CD4-positive, alpha-beta T cell treated with Interleukin-2 at 100 ng/mL for 4 hours (primary cell): ENCODE data around the gene OR7G2.

Experiments
- DNase-seq: peaks from one replicate; pipeline ENCODE4 v3.0.0-alpha.2; 2020; ENCODE audit warnings: low spot score

OR7G2 gene

DNA sequence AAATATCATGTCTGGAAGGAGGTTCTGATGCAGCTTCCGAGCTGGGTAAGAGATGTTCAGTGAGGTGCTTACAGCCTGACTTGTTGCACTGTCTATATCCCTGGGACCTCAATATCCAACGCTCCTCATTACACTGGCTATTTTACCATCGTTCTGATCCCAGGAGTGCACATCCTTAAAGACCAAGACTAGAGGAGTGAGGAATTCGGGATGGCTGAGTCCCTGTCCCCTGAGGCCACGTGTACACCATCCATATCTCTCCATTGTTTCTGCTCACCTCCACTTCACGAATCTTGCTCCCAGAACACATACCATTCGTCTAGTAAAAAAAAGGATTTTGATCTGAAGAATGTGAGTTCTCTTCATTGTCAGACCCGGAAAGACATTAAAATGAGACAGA lies at the start of gene OR7G2:
OR7G2 (minus strand) TSS at position 101 of the 400 bp plus-strand sequence. CDS start 4,232 bp downstream, outside the sequence.
- no peak for DNase-seq

DNA sequence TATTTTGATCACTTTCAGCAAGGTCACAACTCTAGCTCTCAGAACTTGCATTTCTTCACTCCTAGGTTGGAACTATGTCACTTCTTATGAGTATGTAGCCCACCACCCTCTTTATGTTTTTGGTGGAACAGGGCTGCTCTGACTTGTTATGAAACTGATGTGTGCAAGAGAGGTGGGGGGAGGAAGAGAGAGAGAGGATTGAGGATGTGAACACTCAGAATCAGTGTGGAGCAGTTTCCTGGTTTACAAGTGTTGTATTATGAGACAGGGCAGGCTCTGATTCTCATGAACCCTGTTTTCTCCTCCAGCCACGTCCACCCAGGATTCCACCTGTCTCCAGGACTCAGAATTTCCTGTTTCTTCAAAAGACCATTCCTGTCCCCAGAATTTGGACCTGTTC lies 49.0 kb upstream of the OR7G2 start:
- DNase-seq, result no peak

DNA sequence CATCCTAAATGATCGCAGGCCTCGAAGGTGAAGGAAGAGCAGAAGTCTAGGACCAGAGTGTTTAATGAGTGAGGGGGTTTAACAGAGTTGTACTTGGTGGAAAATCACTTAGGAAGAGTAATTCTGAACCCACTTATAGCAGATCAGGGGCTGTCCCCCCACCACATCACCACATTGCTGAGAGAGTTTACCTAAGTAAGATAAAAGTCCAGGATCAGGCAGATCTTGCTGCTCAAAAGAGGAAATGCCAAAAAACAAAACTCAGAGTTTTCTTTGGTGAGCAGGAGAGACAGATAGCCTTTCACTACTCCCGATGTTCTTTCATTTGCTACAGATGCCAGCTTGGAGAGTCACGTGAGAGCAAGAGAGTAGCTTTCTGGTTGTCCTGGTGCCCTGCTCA lies 48.3 kb upstream of the OR7G2 start:
- no peak for DNase-seq

DNA sequence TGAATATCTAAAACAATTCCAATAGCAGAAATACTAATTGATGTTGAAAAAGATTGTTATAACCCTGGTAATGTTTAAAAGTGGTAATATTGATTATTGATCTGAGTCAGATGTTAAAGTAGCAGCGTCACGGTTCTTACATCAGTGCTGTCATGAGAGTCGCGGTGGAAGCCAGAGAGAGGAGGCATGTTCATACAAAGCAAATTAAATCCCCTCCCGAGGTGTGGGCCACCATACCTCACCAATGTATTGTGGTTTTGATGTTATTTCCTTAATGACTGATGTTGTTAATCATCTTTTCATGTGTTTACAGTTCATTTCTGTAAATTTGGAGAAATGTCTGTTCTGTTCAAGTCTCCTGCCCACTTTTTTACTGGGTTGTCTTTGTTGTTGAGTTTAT lies 44.1 kb upstream of the OR7G2 start:
- peak; percentile 28 for DNase-seq

DNA sequence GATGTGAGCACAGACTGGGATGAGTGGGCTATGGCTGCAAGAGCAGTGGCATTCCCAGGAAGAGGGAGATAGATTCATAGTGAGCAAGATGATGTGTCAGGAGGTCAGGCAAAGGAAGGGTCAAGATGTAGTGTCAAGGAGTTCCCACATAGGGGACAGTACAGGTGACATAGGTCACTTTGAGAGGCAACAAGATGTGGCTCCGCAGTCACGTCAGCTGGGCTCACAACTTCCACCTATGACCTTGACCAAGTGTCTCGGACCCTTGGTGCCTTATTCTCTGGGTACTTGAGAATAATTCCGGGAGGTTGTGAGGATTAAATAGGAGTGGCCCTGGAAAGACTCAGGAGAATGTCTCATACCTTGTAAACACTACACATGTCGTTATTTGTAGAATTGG lies 43.4 kb upstream of the OR7G2 start:
- no peak for DNase-seq

DNA sequence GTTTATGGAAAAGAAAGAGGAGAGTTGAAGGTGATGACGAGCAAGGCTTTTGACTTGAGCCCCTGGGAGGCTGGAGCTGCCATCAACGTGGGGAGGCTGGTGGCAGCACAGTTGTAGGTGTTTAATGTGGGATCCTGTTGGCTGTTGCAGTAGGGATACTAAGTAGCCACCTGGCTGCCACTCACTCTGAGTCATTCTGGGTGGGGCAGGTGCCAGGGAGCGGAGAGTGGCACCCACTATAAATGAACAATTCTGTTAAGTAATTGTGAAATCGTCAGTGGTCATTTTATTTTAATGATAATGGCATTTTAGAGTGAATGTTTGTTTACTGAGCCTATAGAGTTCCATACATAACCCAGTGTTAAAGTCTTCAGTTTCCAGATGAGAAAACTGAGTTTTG lies 42.7 kb upstream of the OR7G2 start:
- DNase-seq, result no peak

DNA sequence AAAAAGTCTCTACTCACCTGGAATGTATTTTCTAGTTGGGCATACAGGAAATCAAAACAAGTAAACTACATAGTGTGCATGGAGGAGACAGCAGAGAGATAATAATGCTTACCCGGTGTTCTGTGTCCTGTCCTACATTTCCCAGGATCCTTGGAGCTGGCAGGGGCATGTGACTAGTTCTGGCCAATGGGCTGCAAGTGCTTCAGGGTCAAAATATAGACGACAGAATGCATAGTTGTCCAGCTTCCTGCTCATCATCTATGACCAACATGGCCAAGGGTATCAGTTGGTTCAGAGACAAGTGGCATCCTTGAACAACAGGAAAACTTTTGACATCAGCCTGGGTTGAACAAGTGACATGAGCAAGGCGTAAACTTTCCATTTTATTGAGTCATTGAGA lies 41.4 kb upstream of the OR7G2 start:
- DNase-seq, result no peak

DNA sequence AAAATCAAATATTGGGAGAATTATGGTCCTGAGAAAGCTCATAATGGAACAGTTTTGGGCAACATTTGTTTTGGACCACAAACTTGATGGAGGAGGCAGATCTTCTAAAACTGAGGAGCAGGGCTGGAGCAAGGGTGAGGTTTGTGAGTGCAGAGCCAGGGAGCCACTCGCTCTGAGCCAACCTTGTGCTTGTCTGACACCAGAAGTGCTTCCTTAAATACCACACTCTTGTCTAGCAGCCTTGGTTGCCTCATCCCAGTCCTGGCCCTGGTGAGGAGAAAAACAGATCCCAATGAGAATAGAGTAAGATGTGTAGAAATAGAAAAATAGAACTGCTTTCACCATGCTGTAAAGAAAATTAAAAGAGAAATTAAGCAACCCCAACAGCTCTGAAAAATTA lies 39.6 kb upstream of the OR7G2 start:
- no peak for DNase-seq

DNA sequence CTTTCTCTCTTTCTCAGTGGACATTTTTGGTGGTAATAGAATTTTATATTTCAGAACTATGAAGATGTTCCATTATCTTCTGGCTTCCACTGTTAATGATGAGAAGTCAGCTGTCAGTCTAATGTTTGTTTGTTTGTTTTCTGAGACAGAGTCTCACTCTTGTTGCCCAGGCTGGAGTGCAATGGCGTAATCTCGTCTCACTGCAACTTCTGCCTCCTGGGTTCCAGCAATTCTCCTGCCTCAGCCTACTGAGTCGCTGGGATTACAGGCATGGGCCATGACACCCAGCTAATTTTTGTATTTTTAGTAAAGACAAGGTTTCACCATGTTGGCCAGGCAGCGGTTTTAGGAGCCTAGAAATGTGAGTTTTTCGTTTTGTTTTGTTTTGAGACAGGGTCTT lies 37.6 kb upstream of the OR7G2 start:
- no peak for DNase-seq

DNA sequence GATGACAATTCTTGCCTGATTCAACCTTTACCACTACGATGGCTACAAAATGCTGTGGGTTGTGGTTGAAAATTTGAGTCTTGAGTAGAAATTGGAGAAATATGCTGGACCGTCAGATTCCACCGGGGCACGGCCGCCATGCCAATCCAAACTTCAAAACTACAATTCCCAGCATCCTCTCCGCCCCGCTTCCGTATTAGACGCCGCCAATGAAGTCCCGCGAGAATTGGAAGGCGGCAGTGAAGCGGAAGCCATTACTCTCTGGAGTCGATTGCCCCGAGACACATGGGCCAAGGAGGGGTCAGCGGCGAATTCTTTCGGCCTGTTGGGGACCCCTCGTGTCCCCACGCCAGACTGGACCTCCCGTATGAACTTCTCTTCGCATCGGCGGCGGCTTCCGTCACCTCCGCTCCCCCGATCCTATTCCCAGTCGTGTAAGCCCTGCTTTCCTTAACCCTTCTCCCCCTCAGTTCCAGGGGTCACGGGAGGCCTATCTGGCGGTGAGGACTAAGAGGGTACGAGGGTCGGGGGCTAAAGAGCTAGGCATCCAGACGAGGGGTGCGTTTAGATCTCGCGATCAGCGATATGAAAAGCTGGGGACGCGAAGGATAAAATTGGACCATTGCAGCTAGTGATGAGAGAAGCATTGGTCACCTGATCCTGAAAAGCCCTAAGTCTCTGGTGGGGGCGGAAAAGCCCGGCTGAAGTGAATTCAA lies 33.0 kb upstream of the OR7G2 start, which contains the start of gene ZNF317:
ZNF317 (plus strand) TSS at position 239 of the 716 bp plus-strand sequence. CDS start 15,620 bp downstream, outside the sequence.
- DNase-seq, result peak; percentile 92

DNA sequence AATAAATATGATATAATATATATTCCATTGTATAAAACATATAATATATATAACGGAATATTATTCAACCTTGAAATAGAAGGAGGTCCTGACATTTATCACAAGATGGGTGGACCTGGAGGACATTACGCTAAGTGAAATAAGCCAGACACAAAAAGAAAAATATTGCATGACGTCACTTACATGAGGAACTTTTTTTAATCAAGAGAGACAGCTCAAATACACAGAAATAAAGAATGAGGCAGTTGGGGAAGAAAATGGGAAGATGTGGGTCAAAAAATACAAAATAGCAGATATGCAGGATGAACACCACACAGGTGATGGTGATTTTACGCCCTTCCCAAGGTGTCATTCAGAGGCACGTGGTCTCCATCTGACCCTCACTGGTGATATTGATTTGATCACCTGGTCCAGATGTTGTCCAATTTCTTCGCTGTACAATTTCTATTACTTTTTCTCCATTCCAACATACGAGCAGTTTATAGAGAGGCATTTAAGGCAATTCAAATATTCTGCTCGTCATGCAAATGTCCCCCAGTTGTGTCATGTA lies 32.4 kb upstream of the OR7G2 start:
- no peak for DNase-seq

DNA sequence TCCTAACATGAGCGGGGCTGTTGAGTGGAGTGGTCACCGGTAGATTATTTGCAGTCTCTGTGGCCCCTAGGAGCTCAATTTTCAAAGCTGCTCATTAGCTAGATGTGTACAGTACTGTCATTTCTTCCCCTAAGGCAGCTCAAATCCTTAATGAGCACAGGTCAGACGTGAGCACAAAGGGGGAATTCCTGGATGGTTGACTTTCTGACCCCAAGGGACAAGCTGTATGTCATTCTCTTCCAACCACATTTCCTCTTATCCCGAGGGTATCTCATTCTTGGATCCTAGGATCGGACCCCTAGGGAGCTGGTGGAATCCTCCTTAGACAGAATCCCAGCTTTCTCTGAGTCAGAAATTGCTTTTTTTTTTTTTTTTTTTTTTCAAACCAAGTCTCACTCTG lies 25.1 kb upstream of the OR7G2 start:
- DNase-seq, result no peak

DNA sequence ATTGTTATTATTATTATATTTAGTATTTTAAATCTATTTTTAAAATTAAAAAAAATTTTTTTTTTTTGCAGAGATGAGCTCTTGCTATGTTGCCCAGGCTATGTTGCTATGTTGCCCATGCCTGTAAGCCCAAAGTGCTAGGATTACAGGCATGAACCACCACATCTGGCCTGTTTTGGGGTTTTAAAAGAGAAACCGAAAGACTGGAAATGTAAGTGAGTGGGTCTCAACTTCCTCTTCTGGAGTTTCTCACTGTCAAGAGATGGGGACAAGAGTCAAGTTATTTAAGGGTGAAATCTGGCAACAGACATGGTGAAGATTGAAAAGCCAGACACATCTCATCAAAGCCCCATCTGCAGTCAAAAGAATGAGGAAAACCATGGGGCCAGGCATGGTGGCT lies 23.7 kb upstream of the OR7G2 start:
- no peak for DNase-seq

DNA sequence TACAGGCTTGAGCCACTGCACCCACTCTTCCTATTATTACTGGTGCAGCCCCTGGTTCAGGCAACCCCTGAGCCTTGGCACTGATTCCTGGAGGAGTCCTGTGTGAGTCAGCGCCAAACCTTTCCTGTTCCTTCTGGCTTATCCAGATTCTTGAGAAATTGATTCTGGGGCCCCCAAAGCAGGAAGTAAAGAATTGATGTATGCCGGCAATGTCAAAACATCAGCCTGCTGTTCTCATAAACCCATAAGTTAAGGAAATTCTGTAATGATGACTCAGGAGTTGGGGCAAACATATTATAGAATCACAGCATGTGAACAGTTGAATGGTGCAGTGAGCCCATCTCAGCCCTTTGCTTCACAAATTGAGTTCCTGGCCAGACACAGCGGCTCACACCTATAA lies 20.9 kb upstream of the OR7G2 start:
- DNase-seq, result no peak

DNA sequence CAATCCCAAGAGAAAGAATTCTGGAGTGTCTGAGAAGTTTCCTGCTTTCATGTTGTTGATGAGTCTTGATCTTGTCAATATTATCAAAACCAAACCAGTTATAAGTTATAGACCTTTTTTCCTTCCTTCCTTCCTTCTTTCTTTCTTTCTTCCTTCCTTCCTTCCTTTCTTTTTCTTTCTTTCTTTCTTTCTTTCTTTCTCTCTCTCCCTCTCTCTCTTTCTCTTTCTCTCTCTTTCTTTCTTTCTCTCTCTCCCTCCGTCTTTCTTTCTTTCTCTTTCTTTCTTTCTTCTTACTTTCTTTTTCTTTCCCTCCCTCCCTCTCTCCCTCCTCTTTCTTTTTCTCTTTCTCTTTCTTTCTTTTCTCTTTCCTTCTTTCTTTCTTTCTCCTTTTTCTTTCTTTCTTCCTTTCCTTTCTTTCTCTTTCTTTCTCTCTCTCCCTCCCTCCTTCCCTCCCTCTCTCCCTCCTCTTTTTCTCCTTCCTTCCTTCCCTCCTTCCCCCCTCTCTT lies 19.7 kb upstream of the OR7G2 start, which contains the start of gene OR7G3:
OR7G3 (minus strand) TSS at position 51 of the 506 bp plus-strand sequence; CDS start at position 51, 0 bp downstream.
- no peak for DNase-seq

DNA sequence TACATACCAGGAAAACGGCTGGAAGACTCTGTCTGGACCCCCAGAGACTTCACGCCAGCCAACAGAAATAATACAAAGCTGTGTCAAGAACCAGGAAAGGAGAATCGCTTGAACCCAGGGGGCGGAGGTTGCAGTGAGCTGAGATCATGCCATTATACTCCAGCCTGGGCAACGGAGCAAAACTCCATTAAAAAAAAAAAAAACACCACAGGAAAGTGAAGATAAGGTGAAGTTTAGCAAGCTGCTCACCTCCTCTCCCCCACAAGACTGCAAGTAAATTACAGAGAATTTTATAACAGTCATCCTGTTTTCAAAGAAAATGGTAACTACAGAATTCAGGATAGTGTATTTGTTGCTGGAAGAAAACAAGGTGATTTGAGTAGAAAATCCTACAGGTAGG lies 9.3 kb upstream of the OR7G2 start:
- DNase-seq, result no peak

DNA sequence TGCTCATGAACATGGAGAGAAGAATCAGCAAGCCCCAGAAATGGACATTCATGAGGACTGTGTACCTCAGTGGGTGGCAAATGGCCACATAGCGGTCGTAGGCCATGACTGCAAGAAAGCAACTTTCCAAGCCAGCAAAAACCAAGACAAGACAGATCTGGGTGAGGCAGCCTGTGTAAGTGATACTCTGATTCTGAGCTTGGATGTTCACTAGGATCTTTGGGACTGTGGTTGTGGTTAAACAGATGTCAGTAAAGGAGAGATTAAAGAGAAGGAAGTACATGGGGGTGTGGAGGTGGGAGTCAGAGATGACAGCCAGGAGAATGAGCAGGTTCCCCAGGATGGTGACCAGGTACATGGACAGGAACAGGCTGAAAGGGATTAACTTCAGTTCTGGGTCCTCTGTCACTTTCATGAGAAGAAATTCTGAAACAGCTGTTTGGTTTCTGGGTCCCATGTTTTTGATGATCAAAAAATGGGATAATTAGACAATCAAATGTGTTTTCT lies 8.1 kb upstream of the OR7G2 start, which contains the start of gene OR7G1:
OR7G1 (minus strand) TSS at position 457 of the 507 bp plus-strand sequence; CDS start at position 457, 0 bp downstream.
- DNase-seq, result no peak

DNA sequence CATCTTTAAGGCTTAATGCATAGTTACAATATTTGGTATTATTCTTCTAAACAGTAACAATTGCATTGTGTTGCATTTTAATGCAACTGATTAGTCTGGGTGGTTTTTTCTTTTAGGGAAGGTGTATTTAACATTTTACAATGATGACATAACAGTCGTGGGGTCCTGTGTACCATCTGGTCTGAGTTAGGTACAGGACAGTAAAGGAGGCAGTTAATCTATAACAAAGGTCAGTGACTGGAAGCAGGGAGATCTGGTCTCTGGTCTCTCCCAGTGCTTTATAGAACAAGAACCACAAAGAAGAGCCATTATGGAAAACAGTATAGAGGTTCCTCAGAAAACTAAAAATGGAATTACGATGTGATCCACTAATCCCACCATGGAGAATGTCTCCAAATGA lies 2.7 kb upstream of the OR7G2 start:
- DNase-seq, result no peak

DNA sequence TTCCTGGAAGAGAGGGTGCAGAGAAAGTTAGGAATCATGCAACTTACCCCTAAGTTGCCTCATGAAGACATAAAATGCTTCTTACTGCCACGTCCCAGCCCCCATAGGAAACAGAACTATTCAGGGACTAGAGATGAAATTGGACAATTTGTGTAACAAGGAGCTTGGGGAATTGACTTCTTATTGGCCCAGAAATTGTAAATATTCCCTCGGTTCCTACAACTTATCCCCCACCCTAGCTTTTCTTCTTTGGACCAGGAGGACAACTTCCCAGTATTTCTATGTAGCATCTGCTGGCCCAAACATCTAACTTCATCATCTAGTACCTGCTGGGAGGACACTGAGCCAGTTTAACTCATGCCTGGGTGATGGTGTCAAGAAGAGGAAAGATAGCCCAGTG lies 20.5 kb downstream of the OR7G2 start, which contains the start of gene OR1M1:
OR1M1 (plus strand) TSS at position 301 of the 400 bp plus-strand sequence. CDS start 6,184 bp downstream, outside the sequence.
- no peak for DNase-seq

DNA sequence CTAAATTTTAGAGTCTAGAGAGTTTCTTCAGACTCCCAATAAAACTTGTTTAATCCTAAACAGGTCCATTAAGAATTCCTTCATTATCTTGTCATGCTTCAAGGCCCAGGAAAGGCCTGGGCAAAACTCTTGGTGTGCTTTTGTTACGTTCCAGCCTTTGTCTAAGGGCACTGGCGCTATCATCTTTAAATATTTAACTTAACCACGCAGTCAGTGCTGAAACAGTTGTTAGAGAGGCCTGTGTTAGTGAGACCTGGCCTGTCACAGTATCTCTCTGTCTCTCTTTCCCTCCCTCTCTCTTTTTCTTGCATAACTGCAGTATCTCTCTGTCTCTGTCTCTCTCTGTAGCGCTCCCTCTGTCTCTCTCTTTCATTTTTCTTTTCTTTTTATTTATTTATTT lies 28.6 kb downstream of the OR7G2 start:
- DNase-seq, result no peak

DNA sequence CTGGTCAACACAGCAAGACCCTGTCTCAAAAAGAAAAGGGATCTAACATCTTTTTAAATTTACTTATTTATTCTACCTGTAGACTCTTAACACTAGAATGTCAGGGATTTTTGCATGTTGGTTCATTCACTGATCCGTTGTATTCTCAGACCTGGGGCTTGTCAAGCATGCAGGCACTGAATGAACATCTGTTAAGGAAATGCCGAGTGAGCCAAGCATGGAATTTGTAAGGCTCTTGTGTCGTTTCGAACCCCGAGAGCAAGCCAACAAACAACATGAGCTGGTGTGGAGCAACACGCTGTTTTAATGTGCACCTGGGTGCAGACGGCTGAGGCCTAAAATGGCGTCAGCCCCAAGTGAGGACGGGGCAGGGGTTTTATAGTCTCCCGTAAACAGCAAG lies 30.4 kb downstream of the OR7G2 start:
- DNase-seq, result no peak

DNA sequence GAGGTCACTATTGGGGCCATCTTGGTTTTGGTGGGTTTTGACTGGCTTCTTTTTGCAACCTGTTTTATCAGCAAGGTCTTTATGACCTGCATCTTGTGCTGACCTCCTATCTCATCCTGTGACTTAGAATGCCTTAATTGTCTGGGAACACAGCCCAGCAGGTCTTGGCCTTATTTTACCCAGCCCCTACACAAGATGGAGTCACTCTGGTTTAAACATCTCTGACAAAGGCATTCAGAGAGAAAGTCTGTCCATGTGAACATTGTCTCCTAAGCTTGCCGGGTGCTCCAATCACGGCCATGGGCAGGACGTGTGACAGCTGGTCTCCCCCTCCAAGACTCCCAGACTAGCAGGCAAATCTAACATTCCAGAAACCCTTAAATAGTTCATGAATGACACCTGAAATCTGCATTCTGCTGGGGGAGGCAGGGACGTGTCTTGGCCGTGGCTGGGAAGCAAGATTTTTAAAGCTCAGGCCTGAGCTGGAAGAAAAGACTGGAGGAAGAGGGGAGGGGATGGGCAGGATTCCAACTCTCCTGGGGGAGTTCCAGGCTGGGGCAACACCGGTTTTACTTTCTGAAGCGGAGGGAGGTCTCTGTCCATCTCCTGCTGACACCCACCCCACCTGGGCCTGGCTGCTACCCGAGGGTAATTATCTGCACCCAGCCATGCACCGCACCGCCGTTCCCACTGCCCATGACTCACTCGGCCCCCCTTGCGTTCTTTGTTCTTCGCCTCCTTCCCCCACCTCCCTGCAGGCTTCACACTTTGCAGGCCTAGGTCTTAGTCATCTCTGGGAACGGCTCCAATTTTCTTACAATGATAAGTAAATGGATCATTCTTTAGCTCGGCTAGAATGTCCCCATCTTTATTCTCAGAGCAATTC lies 32.0 kb downstream of the OR7G2 start:
- no peak for DNase-seq
